PFSK-1 (cell line): Measurements from ENCODE around the gene KRT12.

Experiments used
- POLR2AphosphoS5 ChIP-seq: IDR thresholded peaks from 2 replicates; pipeline ENCODE4 v1.6.1; 2012; ENCODE audit warnings: low read depth, mild to moderate bottlenecking, control low read depth, low read length, moderate library complexity
- REST ChIP-seq, 2 experiments: IDR thresholded peaks; 2 replicates each; pipeline versions ENCODE4 v1.6.1 to v1.8.0; 2011 to 2012; ENCODE audit warnings: low read depth in 2 of 2, low read length in 2 of 2, control low read depth in 1 of 2, inconsistent platforms in 1 of 2, mild to moderate bottlenecking in 1 of 2, moderate library complexity in 1 of 2; ENCODE audit not compliant: insufficient read depth in 1 of 2
- SIN3A ChIP-seq: IDR thresholded peaks from 2 replicates; pipeline ENCODE4 v1.6.1; 2012; ENCODE audit warnings: mild to moderate bottlenecking, low read length, moderate library complexity, borderline replicate concordance; ENCODE audit not compliant: insufficient read depth
- TAF1 ChIP-seq: IDR thresholded peaks from 2 replicates; pipeline ENCODE4 v1.6.1; 2012; ENCODE audit warnings: low read length, control low read depth, borderline replicate concordance; ENCODE audit not compliant: insufficient read depth

- TF ChIP-seq POLR2AphosphoS5 (no peak), REST (IDR thresholded peaks at IDR 0.05; ENCODE audit: insufficient read depth in 1 of 2, low read depth in 2 of 2, low read length in 2 of 2) (no peak), TAF1 (no peak), SIN3A (no peak)
Observed at GRCh38 chr17:40910441-40910841, 43.4 kb upstream of the KRT12 start.
